ENCODE results near the gene SCAI.

Gene SCAI

GRCh38 chr9:124897570-124898460 is 245.5 kb downstream of the SCAI start:
- TF ChIP-seq, protein P1, sequence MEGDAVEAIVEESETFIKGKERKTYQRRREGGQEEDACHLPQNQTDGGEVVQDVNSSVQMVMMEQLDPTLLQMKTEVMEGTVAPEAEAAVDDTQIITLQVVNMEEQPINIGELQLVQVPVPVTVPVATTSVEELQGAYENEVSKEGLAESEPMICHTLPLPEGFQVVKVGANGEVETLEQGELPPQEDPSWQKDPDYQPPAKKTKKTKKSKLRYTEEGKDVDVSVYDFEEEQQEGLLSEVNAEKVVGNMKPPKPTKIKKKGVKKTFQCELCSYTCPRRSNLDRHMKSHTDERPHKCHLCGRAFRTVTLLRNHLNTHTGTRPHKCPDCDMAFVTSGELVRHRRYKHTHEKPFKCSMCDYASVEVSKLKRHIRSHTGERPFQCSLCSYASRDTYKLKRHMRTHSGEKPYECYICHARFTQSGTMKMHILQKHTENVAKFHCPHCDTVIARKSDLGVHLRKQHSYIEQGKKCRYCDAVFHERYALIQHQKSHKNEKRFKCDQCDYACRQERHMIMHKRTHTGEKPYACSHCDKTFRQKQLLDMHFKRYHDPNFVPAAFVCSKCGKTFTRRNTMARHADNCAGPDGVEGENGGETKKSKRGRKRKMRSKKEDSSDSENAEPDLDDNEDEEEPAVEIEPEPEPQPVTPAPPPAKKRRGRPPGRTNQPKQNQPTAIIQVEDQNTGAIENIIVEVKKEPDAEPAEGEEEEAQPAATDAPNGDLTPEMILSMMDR (conservative IDR thresholded peaks at IDR 0.05; ENCODE audit: low read length): no peak
- no peak overlapping the region for H3K4me3 ChIP-seq (ENCODE audit: low read length)
- DNase-seq (ENCODE audit: low read depth): no peak

- peak; percentile 50 for DNase-seq (ENCODE audit: low read depth)
- TF ChIP-seq, protein P1 (conservative IDR thresholded peaks at IDR 0.05; ENCODE audit: low read length): peak; percentile 65
Measured at GRCh38 chr9:124894741-124895170, 248.6 kb downstream of the SCAI start.

GRCh38 chr9:124894035-124894740 is 249.1 kb downstream of the SCAI start:
- DNase-seq (ENCODE audit: low read depth): no peak
- H3K4me3 ChIP-seq (ENCODE audit: low read length): no peak overlapping the region
- TF ChIP-seq, protein P1 (conservative IDR thresholded peaks at IDR 0.05; ENCODE audit: low read length): no peak

More at GRCh38 chr9:124894741-124895170, 248.6 kb downstream of the SCAI start:
- no peak overlapping the region for H3K4me3 ChIP-seq (ENCODE audit: low read length)
